GM12801 (cell line): ENCODE data around the gene ZNF431.

Experiments
- TF ChIP-seq, protein P1 (sequence below): IDR thresholded peaks from one replicate; pipeline ENCODE4 v1.5.1; 2011; ENCODE audit warnings: control low read depth; ENCODE audit not compliant: insufficient read length; ENCODE audit errors: extremely low read depth

The ZNF431 gene

DNA sequence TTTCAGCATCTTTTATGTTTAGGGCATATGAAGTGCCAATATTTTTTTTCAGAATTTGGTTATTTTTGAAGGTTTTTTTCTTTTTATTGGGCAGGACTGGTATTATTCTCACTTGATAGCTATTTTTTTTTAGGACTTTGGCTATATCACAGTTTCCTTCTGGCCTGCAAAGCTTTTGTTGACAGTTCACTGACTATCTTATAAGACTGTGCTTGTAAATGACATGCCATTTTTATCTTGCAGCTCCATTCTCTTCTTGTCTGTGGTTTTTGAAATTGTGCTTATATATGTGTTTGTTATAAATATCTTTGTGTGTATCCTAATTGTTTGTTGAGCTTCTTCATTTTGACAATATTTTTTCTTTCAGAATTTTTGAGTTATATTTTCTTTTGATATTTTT, 26.4 kb upstream of the ZNF431 start:
- TF ChIP-seq, protein P1, sequence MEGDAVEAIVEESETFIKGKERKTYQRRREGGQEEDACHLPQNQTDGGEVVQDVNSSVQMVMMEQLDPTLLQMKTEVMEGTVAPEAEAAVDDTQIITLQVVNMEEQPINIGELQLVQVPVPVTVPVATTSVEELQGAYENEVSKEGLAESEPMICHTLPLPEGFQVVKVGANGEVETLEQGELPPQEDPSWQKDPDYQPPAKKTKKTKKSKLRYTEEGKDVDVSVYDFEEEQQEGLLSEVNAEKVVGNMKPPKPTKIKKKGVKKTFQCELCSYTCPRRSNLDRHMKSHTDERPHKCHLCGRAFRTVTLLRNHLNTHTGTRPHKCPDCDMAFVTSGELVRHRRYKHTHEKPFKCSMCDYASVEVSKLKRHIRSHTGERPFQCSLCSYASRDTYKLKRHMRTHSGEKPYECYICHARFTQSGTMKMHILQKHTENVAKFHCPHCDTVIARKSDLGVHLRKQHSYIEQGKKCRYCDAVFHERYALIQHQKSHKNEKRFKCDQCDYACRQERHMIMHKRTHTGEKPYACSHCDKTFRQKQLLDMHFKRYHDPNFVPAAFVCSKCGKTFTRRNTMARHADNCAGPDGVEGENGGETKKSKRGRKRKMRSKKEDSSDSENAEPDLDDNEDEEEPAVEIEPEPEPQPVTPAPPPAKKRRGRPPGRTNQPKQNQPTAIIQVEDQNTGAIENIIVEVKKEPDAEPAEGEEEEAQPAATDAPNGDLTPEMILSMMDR: no peak

DNA sequence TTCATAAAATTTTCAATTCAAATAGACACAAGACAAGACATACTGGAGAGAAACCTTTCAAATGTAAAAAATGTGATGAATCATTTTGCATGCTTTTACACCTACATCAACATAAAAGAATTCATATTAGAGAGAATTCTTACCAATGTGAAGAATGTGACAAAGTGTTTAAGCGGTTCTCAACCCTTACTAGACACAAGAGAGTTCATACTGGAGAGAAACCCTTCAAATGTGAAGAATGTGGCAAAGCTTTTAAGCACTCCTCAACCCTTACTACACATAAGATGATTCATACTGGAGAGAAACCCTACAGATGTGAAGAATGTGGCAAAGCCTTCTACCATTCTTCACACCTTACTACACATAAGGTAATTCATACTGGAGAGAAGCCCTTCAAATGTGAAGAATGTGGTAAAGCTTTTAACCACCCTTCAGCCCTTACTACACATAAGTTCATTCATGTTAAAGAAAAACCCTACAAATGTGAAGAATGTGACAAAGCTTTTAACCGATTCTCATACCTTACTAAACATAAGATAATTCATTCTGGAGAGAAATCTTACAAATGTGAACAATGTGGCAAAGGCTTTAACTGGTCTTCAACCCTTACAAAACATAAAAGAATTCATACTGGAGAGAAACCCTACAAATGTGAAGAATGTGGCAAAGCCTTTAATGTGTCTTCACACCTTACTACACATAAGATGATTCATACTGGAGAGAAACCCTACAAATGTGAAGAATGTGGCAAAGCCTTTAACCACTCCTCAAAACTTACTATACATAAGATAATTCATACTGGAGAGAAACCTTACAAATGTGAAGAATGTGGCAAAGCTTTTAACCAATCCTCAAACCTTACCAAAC, 24.6 kb upstream of the ZNF431 start:
- TF ChIP-seq, protein P1: no peak

DNA sequence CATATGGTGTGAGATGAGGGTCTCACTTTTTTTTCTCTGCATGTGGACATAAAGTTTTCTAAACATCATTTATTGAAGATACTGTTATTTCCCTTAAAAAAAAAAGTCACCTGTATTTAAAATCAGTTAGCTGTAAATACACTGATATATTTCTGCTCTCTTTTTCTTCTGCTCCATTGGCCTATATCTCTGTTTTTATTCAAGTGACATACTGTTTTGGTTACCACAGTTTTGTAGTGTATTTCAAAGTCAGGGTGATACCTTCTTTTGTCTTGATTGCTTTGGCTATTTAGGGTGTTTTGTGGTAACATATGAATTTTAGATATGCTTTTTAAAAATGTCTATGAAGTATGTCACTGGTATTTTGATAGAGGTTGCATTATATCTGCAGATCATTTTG, 15.8 kb upstream of the ZNF431 start:
- TF ChIP-seq, protein P1: no peak

DNA sequence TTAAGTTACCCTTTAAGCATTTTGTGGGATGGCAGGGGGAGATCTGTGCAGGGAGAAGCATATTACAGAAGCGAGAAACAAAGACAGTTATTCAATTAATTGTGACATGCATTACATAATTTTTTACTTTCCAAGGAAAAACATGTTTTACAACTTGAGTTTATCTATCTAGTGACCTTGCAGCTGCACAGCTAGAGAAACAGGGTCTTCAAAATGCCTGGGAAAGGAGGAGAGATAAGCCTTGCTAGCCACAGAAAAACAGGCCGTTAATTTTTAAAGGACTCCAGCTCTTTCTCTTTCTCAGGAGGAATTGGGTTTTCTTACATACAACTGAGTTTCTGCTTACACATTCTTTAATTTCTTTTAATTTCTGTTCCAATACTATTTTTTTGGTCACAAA, 14.8 kb upstream of the ZNF431 start:
- TF ChIP-seq, protein P1: no peak

DNA sequence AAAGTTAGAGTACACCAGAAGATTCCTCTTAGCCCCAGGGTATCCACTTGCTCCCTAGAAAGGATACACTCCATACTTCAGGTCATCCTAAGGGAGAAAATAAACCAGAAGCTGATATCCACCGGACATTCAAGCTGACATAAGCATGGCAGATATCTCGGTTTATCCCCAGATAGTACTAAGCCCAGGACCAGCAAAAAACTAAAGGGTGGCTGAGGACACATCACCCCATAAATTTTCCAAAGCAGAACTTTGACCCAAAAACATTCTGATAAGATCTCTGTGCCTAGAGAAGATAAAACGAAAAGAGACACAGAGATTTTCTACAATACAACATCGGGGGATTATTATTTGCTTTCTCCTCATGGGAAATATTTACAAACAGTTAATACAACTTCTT, 13.9 kb upstream of the ZNF431 start:
- TF ChIP-seq, protein P1: no peak

DNA sequence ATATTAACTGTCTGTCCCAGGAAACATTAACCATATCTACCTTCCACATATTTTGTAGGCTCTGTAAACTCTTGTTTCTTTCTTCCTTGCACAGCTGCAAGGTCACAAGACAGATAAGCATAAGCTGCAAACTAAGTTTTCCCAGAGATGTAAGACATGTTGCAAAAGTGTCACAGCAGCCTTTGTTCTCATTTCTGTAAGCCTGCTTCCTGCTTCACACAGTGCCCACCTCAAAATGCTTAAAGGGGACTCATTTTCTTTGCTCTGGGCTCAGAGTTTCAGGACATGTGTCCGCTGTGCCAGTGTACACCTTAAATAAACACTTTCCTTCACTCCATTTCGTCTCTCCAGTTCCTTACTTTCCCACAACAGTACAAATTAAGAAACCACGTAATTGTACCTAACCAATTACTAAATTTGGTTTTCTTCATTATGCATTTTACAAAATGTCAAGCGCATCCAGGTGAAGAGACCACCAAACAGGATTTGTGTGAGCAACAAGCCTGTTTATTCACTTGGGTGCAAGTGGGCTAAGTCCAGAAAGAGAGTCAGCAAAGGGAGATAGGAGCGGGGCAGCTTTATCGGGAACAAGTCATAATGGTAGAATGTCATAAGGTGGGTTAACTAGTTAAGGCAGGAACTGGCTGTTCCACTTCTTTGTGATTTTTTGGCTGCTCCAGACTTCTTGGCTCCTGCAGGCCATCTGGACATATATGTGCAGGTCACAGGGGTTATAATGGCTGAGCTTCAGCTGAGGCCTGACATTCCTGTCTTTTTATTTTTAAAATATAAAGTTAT, 12.7 kb upstream of the ZNF431 start:
- TF ChIP-seq, protein P1: no peak

DNA sequence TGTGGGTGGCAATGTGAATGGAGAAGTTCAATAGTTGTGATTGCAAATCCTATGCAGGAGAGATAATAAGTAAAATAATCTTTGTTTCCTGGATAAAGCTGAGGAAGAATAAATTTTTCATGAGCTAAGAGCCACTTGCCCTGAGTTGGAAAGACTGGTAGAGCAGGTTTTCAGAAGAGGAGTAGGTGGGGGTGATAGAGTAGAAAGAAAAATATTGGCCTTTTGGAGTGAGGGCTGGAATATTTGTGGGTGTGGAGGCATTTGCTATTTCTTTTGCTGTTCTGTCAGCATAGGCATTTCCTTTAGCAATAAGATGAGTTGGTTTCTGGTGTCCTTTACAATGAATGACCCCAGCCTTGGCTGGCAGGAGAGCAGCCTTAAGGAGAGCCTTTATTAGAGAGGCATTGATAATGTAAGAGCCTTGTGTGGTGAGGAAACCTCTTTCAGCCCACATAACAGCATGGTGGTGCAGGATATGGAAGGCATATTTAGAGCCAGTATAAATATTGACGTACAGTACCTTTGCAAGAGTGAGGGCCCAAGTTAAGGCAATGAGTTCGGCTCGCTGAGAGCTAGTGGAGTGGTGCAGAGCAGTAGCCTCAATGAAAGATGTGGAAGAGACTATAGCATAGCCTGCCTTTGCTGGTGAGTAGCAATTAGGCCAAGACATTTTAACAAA, 11.6 kb upstream of the ZNF431 start:
- TF ChIP-seq, protein P1: no peak
